Measurements from ENCODE around the gene CACHD1.

The CACHD1 gene

GRCh38 chr1:64555947-64556346 is 86.0 kb downstream of the CACHD1 start:
- DNase-seq: no peak

GRCh38 chr1:64561993-64562392 is 92.1 kb downstream of the CACHD1 start:
- no peak for DNase-seq

- no peak for DNase-seq
These were observed 94.1 kb downstream of the CACHD1 start for GRCh38 chr1:64563958-64564565.

- DNase-seq: no peak
These were observed 95.0 kb downstream of the CACHD1 start for GRCh38 chr1:64564891-64565290.

- DNase-seq: no peak
These were observed 97.7 kb downstream of the CACHD1 start for GRCh38 chr1:64567426-64568170.

- no peak for DNase-seq
These were observed 98.2 kb downstream of the CACHD1 start for GRCh38 chr1:64568171-64568450.

GRCh38 chr1:64569411-64569810 is 99.5 kb downstream of the CACHD1 start:
- no peak for DNase-seq

GRCh38 chr1:64570267-64570855 is 100.4 kb downstream of the CACHD1 start:
- DNase-seq: no peak

- no peak for DNase-seq
These were observed 102.4 kb downstream of the CACHD1 start for GRCh38 chr1:64572222-64572900.

GRCh38 chr1:64574301-64574700 is 104.4 kb downstream of the CACHD1 start:
- no peak for DNase-seq

- DNase-seq: no peak
These were observed 106.2 kb downstream of the CACHD1 start for GRCh38 chr1:64575881-64576676.

GRCh38 chr1:64578270-64578973 is 108.5 kb downstream of the CACHD1 start:
- no peak for DNase-seq

- DNase-seq: no peak
These were observed 109.8 kb downstream of the CACHD1 start for GRCh38 chr1:64579767-64580166.

GRCh38 chr1:64581135-64581842 is 111.4 kb downstream of the CACHD1 start:
- DNase-seq: no peak

GRCh38 chr1:64581843-64582185 is 111.9 kb downstream of the CACHD1 start:
- DNase-seq: no peak

- no peak for DNase-seq
These were observed 114.5 kb downstream of the CACHD1 start for GRCh38 chr1:64584479-64584878.

- DNase-seq: no peak
These were observed 118.9 kb downstream of the CACHD1 start for GRCh38 chr1:64588876-64589275.

GRCh38 chr1:64590316-64590715 is 120.4 kb downstream of the CACHD1 start:
- DNase-seq: no peak

- DNase-seq: no peak
These were observed 124.5 kb downstream of the CACHD1 start for GRCh38 chr1:64594446-64594845.

- no peak for DNase-seq
These were observed 126.1 kb downstream of the CACHD1 start for GRCh38 chr1:64595871-64596515.

- no peak for DNase-seq
These were observed 127.2 kb downstream of the CACHD1 start for GRCh38 chr1:64597113-64597512.

Data from CD4-positive, alpha-beta T cell treated with Interleukin-12 subunit alpha and Interleukin-12 subunit beta, for 1 hour (primary cell).